Measurements from ENCODE around the gene GPC5. TPM values are rescaled to one million over a fixed set of nuclear protein-coding genes. Genes with fewer than 3 reads are reported as not detected.

Gene GPC5
- total and polyA plus RNA-seq, 11 donors, result 0.14 to 2.9 (median 0.84) TPM; not detected in 1

GRCh38 chr13:91520952-91521351 lies 122.5 kb downstream of the GPC5 start:
- ATAC-seq, result no peak
- Histone ChIP-seq H3K9me3 (no peaks in the 10 kb centered on the region), H3K4me1 (no peaks in the 10 kb centered on the region), H3K4me3 (no peak overlapping the region), H3K36me3 (no peaks in the 10 kb centered on the region), H3K27me3 (no peaks in the 10 kb centered on the region), H3K27ac (no peak overlapping the region)
- TF ChIP-seq POLR2A (IDR thresholded peaks at IDR 0.05), result no peak
- TF ChIP-seq CTCF (IDR thresholded peaks at IDR 0.05), result no peak
- intact Hi-C loops (cut with DNase I), result no loop called here
- DNase-seq, result no peak

GRCh38 chr13:91523116-91523515 lies 124.7 kb downstream of the GPC5 start:
- intact Hi-C loops (cut with DNase I), result no loop called here
- ATAC-seq, result no peak
- 61 to 74% (median 71%) methylated on average over 3 of the region's 3 CpGs for WGBS, 4 donors

GRCh38 chr13:91526543-91527033 lies 128.2 kb downstream of the GPC5 start:
- 74 to 88% (median 80%) methylated on average over 3 of the region's 3 CpGs for WGBS, 4 donors
- H3K4me1 ChIP-seq, result no peaks in the 10 kb centered on the region
- no peak overlapping the region for H3K27ac ChIP-seq
- H3K36me3 ChIP-seq, result no peaks in the 10 kb centered on the region
- no peaks in the 10 kb centered on the region for H3K9me3 ChIP-seq
- H3K27me3 ChIP-seq, result no peaks in the 10 kb centered on the region
- no peak for DNase-seq
- intact Hi-C loops (cut with DNase I), result no loop called here
- no peak for ATAC-seq
- no peak overlapping the region for H3K4me3 ChIP-seq
- no peak for TF ChIP-seq POLR2A (IDR thresholded peaks at IDR 0.05)
- TF ChIP-seq CTCF (IDR thresholded peaks at IDR 0.05), result no peak

More at GRCh38 chr13:91523116-91523515, 124.7 kb downstream of the GPC5 start:
- H3K4me1 ChIP-seq, result no peaks in the 10 kb centered on the region
- H3K27me3 ChIP-seq, result no peaks in the 10 kb centered on the region
- no peak overlapping the region for H3K27ac ChIP-seq
- no peaks in the 10 kb centered on the region for H3K9me3 ChIP-seq
- TF ChIP-seq CTCF (IDR thresholded peaks at IDR 0.05) (no peak), POLR2A (IDR thresholded peaks at IDR 0.05) (no peak)
- no peak overlapping the region for H3K4me3 ChIP-seq
- no peak for DNase-seq
- no peaks in the 10 kb centered on the region for H3K36me3 ChIP-seq

- no peaks in the 10 kb centered on the region for H3K27me3 ChIP-seq
- DNase-seq (no peak), ATAC-seq (no peak)
- no peak overlapping the region for H3K27ac ChIP-seq
- TF ChIP-seq POLR2A (IDR thresholded peaks at IDR 0.05) (no peak), CTCF (IDR thresholded peaks at IDR 0.05) (no peak)
- H3K9me3 ChIP-seq, result no peaks in the 10 kb centered on the region
- WGBS, 4 donors, result 72 to 85% (median 77%) methylated on average over 3 of the region's 3 CpGs
- H3K4me1 ChIP-seq, result no peaks in the 10 kb centered on the region
- no peak overlapping the region for H3K4me3 ChIP-seq
- intact Hi-C loops (cut with DNase I), result no loop called here
- H3K36me3 ChIP-seq, result no peaks in the 10 kb centered on the region
Measured at GRCh38 chr13:91529739-91530482, 131.5 kb downstream of the GPC5 start.
